HCT116 (cell line): ENCODE data around the gene GCGR. TPM values are rescaled to one million over a fixed set of nuclear protein-coding genes. Genes with fewer than 3 reads are reported as not detected.

Source experiments
- ATAC-seq: fragments of 200-7000 bp; cut with Tn5 transposase; 2 replicates; pipeline ENCODE4 v1.9.1; 2020; ENCODE audit warnings: mild to moderate bottlenecking, moderate library complexity
- BruUV-seq: library from RNA; stranded (reverse); fragments of 400-500 nt; replicated peaks from 2 replicates; lab custom pipeline; 2021; lab: Mats Ljungman, UMichigan
- CTCF ChIA-PET: fragments of 300-600 bp; sonication (Branson Sonifier 250); formaldehyde crosslinking; loops from one replicate; lab custom pipeline; 2021; ENCODE audit warnings: antibody characterized with exemption; lab: Charles Lee
- POLR2A ChIA-PET: fragments of 300-600, 350-600 bp; sonication (Branson Sonifier 250); formaldehyde crosslinking; loops from one replicate; lab custom pipeline; 2021; ENCODE audit warnings: antibody characterized with exemption; lab: Charles Lee
- RAD21 ChIA-PET, 2 experiments: fragments of 300-600 bp; sonication (Branson Sonifier 250); formaldehyde crosslinking; loops; one replicate each; lab custom pipeline; 2023; ENCODE audit warnings: low total read pairs in 2 of 2; ENCODE audit not compliant: uncharacterized antibody in 2 of 2, unreplicated experiment in 2 of 2, low non-redundant PET in 1 of 2; lab: Charles Lee
- DNase-seq: peaks from one replicate; pipeline ENCODE4 v3.0.0-alpha.2; 2010; ENCODE audit warnings: low read depth, low spot score
- H2AFZ ChIP-seq: fragments of 200-600 bp; shearing (Covaris generic), sonication (generic); 2 replicates; pipeline ENCODE4 v1.6.1; 2017; ENCODE audit warnings: low read depth, mixed run types, mixed read lengths, antibody characterized with exemption, low read length; ENCODE audit not compliant: poor library complexity, severe bottlenecking
- H3K27ac ChIP-seq: 2 replicates; pipeline ENCODE4 v1.5.1; 2012; ENCODE audit warnings: low read depth, low read length
- H3K27me3 ChIP-seq: fragments of 200-600 bp; sonication (generic); 2 replicates; pipeline ENCODE4 v1.6.1; 2016; ENCODE audit warnings: mixed run types, low read length, mixed read lengths; ENCODE audit not compliant: insufficient read depth
- H3K36me3 ChIP-seq, 2 experiments: fragments of 200-500 bp in 1 of 2; fragments of 200-600 bp in 1 of 2; sonication (Bioruptor generic) in 1 of 2; sonication (generic) in 1 of 2; 2 replicates each; pipeline versions ENCODE4 v1.5.1 to v1.6.1; 2014 to 2016; ENCODE audit warnings: low read length in 2 of 2, inconsistent platforms in 1 of 2, mixed read lengths in 1 of 2, mixed run types in 1 of 2; ENCODE audit not compliant: insufficient read depth in 2 of 2, control insufficient read depth in 1 of 2
- H3K4me1 ChIP-seq, 2 experiments: fragments of 200-600 bp in 1 of 2; sonication (generic) in 1 of 2; 2 replicates each; pipeline versions ENCODE4 v1.5.1 to v1.6.1; 2012 to 2017; ENCODE audit warnings: low read length in 2 of 2, inconsistent platforms in 1 of 2, mild to moderate bottlenecking in 1 of 2, mixed read lengths in 1 of 2, mixed run types in 1 of 2, moderate library complexity in 1 of 2; ENCODE audit not compliant: insufficient read depth in 2 of 2, control insufficient read depth in 1 of 2
- H3K4me2 ChIP-seq: fragments of 200-600 bp; sonication (generic); 2 replicates; pipeline ENCODE4 v1.6.1; 2017; ENCODE audit warnings: mixed run types, low read length, mixed read lengths
- H3K4me3 ChIP-seq, 2 experiments: fragments of 200-600 bp in 1 of 2; sonication (generic) in 1 of 2; replicated peaks in 1 of 2; 2 replicates each; pipeline ENCODE4 v1.5.1; 2011 to 2016; ENCODE audit warnings: low read length in 2 of 2, control low read depth in 1 of 2, low read depth in 1 of 2, mild to moderate bottlenecking in 1 of 2, mixed read lengths in 1 of 2, mixed run types in 1 of 2
- H3K79me2 ChIP-seq: fragments of 200-600 bp; sonication (generic); 2 replicates; pipeline ENCODE4 v1.6.1; 2017; ENCODE audit warnings: mild to moderate bottlenecking, mixed run types, low read length, moderate library complexity, mixed read lengths; ENCODE audit not compliant: insufficient read depth
- H3K9ac ChIP-seq: fragments of 200-600 bp; sonication (generic); 2 replicates; pipeline ENCODE4 v1.6.1; 2016; ENCODE audit warnings: low read length, mixed read lengths
- H3K9me2 ChIP-seq: fragments of 200-600 bp; sonication (generic), shearing (Covaris generic); 2 replicates; pipeline ENCODE4 v1.6.1; 2017; ENCODE audit warnings: mixed run types, mild to moderate bottlenecking, moderate library complexity; ENCODE audit not compliant: insufficient read depth
- H3K9me3 ChIP-seq, 2 experiments: fragments of 200-500 bp in 1 of 2; fragments of 200-600 bp in 1 of 2; sonication (Bioruptor generic) in 1 of 2; sonication (generic) in 1 of 2; 2 replicates each; pipeline ENCODE4 v1.6.1; 2014 to 2017; ENCODE audit warnings: low read length in 2 of 2, mixed read lengths in 2 of 2, inconsistent platforms in 1 of 2, low read depth in 1 of 2, mild to moderate bottlenecking in 1 of 2, mixed run types in 1 of 2, moderate library complexity in 1 of 2; ENCODE audit not compliant: control insufficient read depth in 1 of 2, insufficient read depth in 1 of 2
- H4K20me1 ChIP-seq: fragments of 200-600 bp; sonication (generic), shearing (Covaris generic); 2 replicates; pipeline ENCODE4 v1.6.1; 2017; ENCODE audit warnings: mixed run types, mild to moderate bottlenecking, moderate library complexity; ENCODE audit not compliant: insufficient read depth
- FOSL1 ChIP-seq: IDR thresholded peaks from 2 replicates; pipeline ENCODE4 v1.6.1; 2012; ENCODE audit warnings: low read depth
- JUND ChIP-seq: IDR thresholded peaks from 2 replicates; pipeline ENCODE4 v1.6.1; 2012
- POLR2AphosphoS5 ChIP-seq: IDR thresholded peaks from 2 replicates; pipeline ENCODE4 v1.6.1; 2011; ENCODE audit warnings: mild to moderate bottlenecking, low read depth, low read length, moderate library complexity
- SP1 ChIP-seq: IDR thresholded peaks from 2 replicates; pipeline ENCODE4 v1.6.1; 2012; ENCODE audit warnings: low read depth
- SRF ChIP-seq: IDR thresholded peaks from 2 replicates; pipeline ENCODE4 v1.6.1; 2012; ENCODE audit warnings: low read depth
- TCF7L2 ChIP-seq: IDR thresholded peaks from 2 replicates; pipeline ENCODE4 v1.7.0; 2011; ENCODE audit warnings: borderline replicate concordance, inconsistent platforms; ENCODE audit not compliant: insufficient read depth, insufficient read length; ENCODE audit errors: extremely low read depth
- YY1 ChIP-seq: IDR thresholded peaks from 2 replicates; pipeline ENCODE4 v1.6.1; 2011; ENCODE audit warnings: low read length, low read depth, moderate library complexity, mild to moderate bottlenecking; ENCODE audit not compliant: insufficient replicate concordance; ENCODE audit errors: extremely low read depth
- ZFX ChIP-seq: fragments of 450-650 bp; IDR thresholded peaks from 2 replicates; pipeline ENCODE4 v1.6.1; 2017
- intact Hi-C: fragments of 100-400 bp; cut with micrococcal nuclease; formaldehyde crosslinking; loops from 2 replicates; pipeline ENCODE4 v1.10.0; 2022
- total RNA-seq: library from RNA; stranded (reverse); gene quantifications from one replicate; pipeline ENCODE4 v1.2.1, GENCODE V29; 2021; ENCODE audit not compliant: unreplicated experiment
- TF ChIP-seq, protein P1 (sequence below): IDR thresholded peaks from 2 replicates; pipeline ENCODE4 v1.6.1; 2011; ENCODE audit warnings: mild to moderate bottlenecking, low read length, moderate library complexity; ENCODE audit not compliant: insufficient replicate concordance; ENCODE audit errors: extremely low read depth

The GCGR gene
- total RNA-seq, 1 experiment from 2014 or later: not detected

DNA sequence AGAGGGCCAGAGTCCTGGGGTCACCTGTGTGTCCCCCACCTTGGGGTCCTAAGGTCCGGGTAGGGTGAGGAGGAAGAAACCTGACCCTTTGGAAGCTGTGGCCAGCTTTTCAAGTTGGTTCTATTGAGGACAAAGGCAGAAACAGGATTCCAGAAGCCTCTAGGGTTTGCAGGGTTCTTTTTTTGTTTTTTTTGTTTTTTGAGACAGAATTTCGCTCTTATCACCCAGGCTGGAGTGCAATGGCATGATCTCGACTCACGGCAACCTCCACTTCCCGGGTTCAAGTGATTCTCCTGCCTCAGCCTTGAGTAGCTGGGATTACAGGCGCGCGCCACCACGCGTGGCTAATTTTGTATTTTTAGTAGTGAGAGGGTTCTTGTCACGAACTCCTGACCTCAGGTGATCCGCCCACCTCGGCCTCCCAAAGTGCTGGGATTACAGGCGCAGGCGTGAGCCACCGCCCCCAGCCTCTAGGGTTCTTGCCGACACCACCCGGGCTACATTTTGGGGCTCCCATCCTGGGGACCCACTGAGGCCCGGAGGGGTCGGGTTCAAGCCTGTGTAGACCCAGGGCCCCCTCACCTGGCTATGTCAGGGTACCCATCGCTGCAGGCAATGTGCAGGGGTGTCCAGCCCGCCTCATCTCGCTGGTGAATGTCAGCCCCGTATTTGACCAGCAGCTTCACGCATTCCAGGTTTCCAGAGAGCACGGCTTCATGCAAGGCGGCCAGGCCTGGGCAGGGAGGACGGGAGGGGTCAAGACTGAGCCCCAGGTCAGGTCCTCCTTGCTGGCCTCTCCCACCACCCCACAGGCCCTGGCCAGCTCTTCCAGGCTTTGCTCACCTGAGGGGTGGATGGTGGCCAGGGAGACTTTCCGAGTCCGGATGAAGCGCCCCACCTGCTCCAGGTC is 30.2 kb downstream of the GCGR start:
- Histone ChIP-seq H3K9me2 (no peaks in the 10 kb centered on the region), H3K9ac (peak overlapping the region; percentile 98), H3K27ac (peak overlapping the region; percentile 90), H3K4me2 (peak overlapping the region; percentile 98), H3K79me2 (peaks cover 15% of the 10 kb centered on the region), H4K20me1 (no peaks in the 10 kb centered on the region), H2AFZ (no peak overlapping the region), H3K36me3 (0 out of 4 replicates have a peak, but pooled peaks cover 0 to 7% of the 10 kb centered on the region in 2 experiments), H3K4me3 (peak overlapping the region; percentile 87 to 98), H3K9me3 (no peaks in the 10 kb centered on the region), H3K4me1 (peaks cover 17 to 32% of the 10 kb centered on the region in 2 experiments), H3K27me3 (no peaks in the 10 kb centered on the region)
- ChIA-PET POLR2A (interaction anchor here (1.4 to 1.9 kb wide), 5 partner anchors 12 to 128 kb away, joined by 3 to 8 read pairs (median 3); no protein-coding TSS in a partner anchor), RAD21 (interaction anchor here in 1 of 2 experiments (1.4 kb wide), 1 partner anchor 99 kb away, joined by 4 read pairs; no protein-coding TSS in a partner anchor), CTCF (interaction anchor here (2.1 kb wide), 1 partner anchor 12 kb away, joined by 10 read pairs; no protein-coding TSS in a partner anchor)
- no peak for TF ChIP-seq JUND
- TF ChIP-seq FOSL1: no peak
- TF ChIP-seq SP1: no peak
- TF ChIP-seq ZFX: no peak
- TF ChIP-seq, protein P1, sequence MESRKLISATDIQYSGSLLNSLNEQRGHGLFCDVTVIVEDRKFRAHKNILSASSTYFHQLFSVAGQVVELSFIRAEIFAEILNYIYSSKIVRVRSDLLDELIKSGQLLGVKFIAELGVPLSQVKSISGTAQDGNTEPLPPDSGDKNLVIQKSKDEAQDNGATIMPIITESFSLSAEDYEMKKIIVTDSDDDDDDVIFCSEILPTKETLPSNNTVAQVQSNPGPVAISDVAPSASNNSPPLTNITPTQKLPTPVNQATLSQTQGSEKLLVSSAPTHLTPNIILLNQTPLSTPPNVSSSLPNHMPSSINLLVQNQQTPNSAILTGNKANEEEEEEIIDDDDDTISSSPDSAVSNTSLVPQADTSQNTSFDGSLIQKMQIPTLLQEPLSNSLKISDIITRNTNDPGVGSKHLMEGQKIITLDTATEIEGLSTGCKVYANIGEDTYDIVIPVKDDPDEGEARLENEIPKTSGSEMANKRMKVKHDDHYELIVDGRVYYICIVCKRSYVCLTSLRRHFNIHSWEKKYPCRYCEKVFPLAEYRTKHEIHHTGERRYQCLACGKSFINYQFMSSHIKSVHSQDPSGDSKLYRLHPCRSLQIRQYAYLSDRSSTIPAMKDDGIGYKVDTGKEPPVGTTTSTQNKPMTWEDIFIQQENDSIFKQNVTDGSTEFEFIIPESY: no peak
- TF ChIP-seq POLR2AphosphoS5: no peak
- TF ChIP-seq YY1: no peak
- no peak for TF ChIP-seq SRF
- no peak for TF ChIP-seq TCF7L2
- TSS peak; percentile 69 for BruUV-seq
- DNase-seq (no peak), ATAC-seq (no peak)
- intact Hi-C loops: loop anchor here (2.0 kb wide), 1 partner anchor 27 kb away; the partner anchor contains the start of gene P4HB
